OCI-LY7 (cell line): ENCODE results near the gene UBE4B. TPM values are rescaled to one million over a fixed set of nuclear protein-coding genes. Genes with fewer than 3 reads are reported as not detected.
"Not testable (repeated sequence)": the region's sequence is repeated elsewhere in the genome, so short reads cannot be mapped to it uniquely, and the experiment has no call there.

Source experiments
- BruUV-seq: library from RNA; stranded (reverse); fragments of 400-500 nt; replicated peaks from 2 replicates; lab custom pipeline; 2021; lab: Mats Ljungman, UMichigan
- CTCF ChIA-PET: fragments of 300-600 bp; sonication (Branson Sonifier 250); formaldehyde crosslinking; loops from one replicate; lab custom pipeline; 2022; ENCODE audit warnings: antibody characterized with exemption; ENCODE audit not compliant: unreplicated experiment; lab: Charles Lee
- POLR2A ChIA-PET: fragments of 300-600 bp; sonication (Branson Sonifier 250); formaldehyde crosslinking; loops from one replicate; lab custom pipeline; 2022; ENCODE audit warnings: antibody characterized with exemption; lab: Charles Lee
- DNase-seq: peaks from one replicate; pipeline ENCODE4 v3.0.0-alpha.2; 2015; ENCODE audit warnings: low spot score
- H2AFZ ChIP-seq: fragments of 200-600 bp; sonication (generic), shearing (Covaris generic); 2 replicates; pipeline ENCODE4 v1.6.1; 2014; ENCODE audit warnings: mild to moderate bottlenecking, antibody characterized with exemption, low read length, moderate library complexity
- H3K27ac ChIP-seq: fragments of 200-600 bp; sonication (generic); 2 replicates; pipeline ENCODE4 v1.5.1; 2014; ENCODE audit warnings: mixed run types, low read depth, mild to moderate bottlenecking, moderate library complexity, low read length, inconsistent platforms; ENCODE audit not compliant: poor library complexity, severe bottlenecking
- H3K36me3 ChIP-seq: fragments of 200-600 bp; sonication (generic); 2 replicates; pipeline ENCODE4 v1.6.1; 2014; ENCODE audit warnings: mild to moderate bottlenecking, antibody characterized with exemption, low read length, moderate library complexity, mixed read lengths; ENCODE audit not compliant: insufficient read depth
- H3K4me1 ChIP-seq: fragments of 200-600 bp; sonication (generic); 2 replicates; pipeline ENCODE4 v1.5.1; 2014; ENCODE audit warnings: mild to moderate bottlenecking, low read length; ENCODE audit not compliant: insufficient read depth, poor library complexity, severe bottlenecking
- H3K4me2 ChIP-seq: fragments of 200-600 bp; sonication (generic); 2 replicates; pipeline ENCODE4 v1.6.1; 2014; ENCODE audit warnings: mild to moderate bottlenecking, low read length
- H3K4me3 ChIP-seq: fragments of 200-600 bp; sonication (generic); 2 replicates; pipeline ENCODE4 v1.5.1; 2014; ENCODE audit warnings: mild to moderate bottlenecking, low read depth, low read length; ENCODE audit not compliant: poor library complexity, severe bottlenecking
- H3K79me2 ChIP-seq: fragments of 200-600 bp; sonication (generic); 2 replicates; pipeline ENCODE4 v1.6.1; 2016; ENCODE audit warnings: low read depth, mild to moderate bottlenecking, low read length, moderate library complexity, mixed read lengths; ENCODE audit not compliant: insufficient read depth
- H3K9me2 ChIP-seq: fragments of 200-600 bp; sonication (generic); 2 replicates; pipeline ENCODE4 v1.6.1; 2016; ENCODE audit warnings: mild to moderate bottlenecking, low read length, mixed read lengths; ENCODE audit not compliant: insufficient read depth
- H3K9me3 ChIP-seq: fragments of 200-600 bp; sonication (generic); 2 replicates; pipeline ENCODE4 v1.6.1; 2014; ENCODE audit warnings: mild to moderate bottlenecking, mixed run types, low read length, mixed read lengths
- H4K20me1 ChIP-seq: fragments of 200-600 bp; sonication (generic); 2 replicates; pipeline ENCODE4 v1.6.1; 2014; ENCODE audit warnings: mild to moderate bottlenecking, antibody characterized with exemption, low read length, moderate library complexity, mixed read lengths; ENCODE audit not compliant: insufficient read depth
- CTCF ChIP-seq: fragments of 200-600 bp; sonication (generic); conservative IDR thresholded peaks from 2 replicates; pipeline ENCODE4 v1.5.1; 2014; ENCODE audit warnings: mild to moderate bottlenecking, antibody characterized with exemption, low read length, moderate library complexity, mixed read lengths
- EZH2phosphoT487 ChIP-seq: fragments of 200-600 bp; sonication (generic); IDR thresholded peaks from 2 replicates; pipeline ENCODE4 v1.6.1; 2018; ENCODE audit warnings: low read depth, borderline replicate concordance, mild to moderate bottlenecking, mixed run types, antibody characterized with exemption, low read length, moderate library complexity, mixed read lengths
- intact Hi-C: fragments of 100-400 bp; cut with micrococcal nuclease; formaldehyde crosslinking; loops from one replicate; pipeline ENCODE4 v1.10.0; 2022; ENCODE audit not compliant: unreplicated experiment
- total RNA-seq, 2 experiments: library from RNA; depleted of rRNA in 1 of 2; stranded (reverse); fragments of >200 nt in 1 of 2; shearing (Covaris generic) in 1 of 2; gene quantifications; 2 replicates each; pipeline ENCODE4 v1.2.3, GENCODE V29; 2014 to 2022

The UBE4B gene
- total RNA-seq, 2 experiments from 2014 or later, result 21.5 to 40.7 TPM

- POLR2A ChIA-PET, BruUV-seq: not testable (repeated sequence)
Measured at GRCh38 chr1:10021992-10022391, 10.8 kb upstream of the UBE4B start.

GRCh38 chr1:10022656-10023055 is 10.1 kb upstream of the UBE4B start:
- H3K4me2 ChIP-seq, result no peak overlapping the region
- no TSS peak for BruUV-seq
- no peaks in the 10 kb centered on the region for H3K4me1 ChIP-seq
- no peak for TF ChIP-seq EZH2phosphoT487
- TF ChIP-seq CTCF, result no peak
- ChIA-PET CTCF (no interaction called here), POLR2A (no interaction called here)
- no peaks in the 10 kb centered on the region for H3K9me3 ChIP-seq
- H3K79me2 ChIP-seq, result no peaks in the 10 kb centered on the region
- no peak overlapping the region for H3K4me3 ChIP-seq
- intact Hi-C loops, result no loop called here
- H3K9me2 ChIP-seq, result no peaks in the 10 kb centered on the region
- H4K20me1 ChIP-seq, result no peaks in the 10 kb centered on the region
- no peak overlapping the region for H3K27ac ChIP-seq
- no peak for DNase-seq
- H2AFZ ChIP-seq, result no peak overlapping the region
- H3K36me3 ChIP-seq, result no peaks in the 10 kb centered on the region

More at GRCh38 chr1:10021992-10022391, 10.8 kb upstream of the UBE4B start:
- H3K4me3 ChIP-seq, H3K4me2 ChIP-seq, H3K4me1 ChIP-seq, intact Hi-C loops, CTCF ChIA-PET, H3K9me3 ChIP-seq, H3K36me3 ChIP-seq, H2AFZ ChIP-seq, H3K9me2 ChIP-seq, H3K79me2 ChIP-seq, H3K27ac ChIP-seq, DNase-seq, H4K20me1 ChIP-seq: not testable (repeated sequence)

- Histone ChIP-seq H2AFZ (no peak overlapping the region), H4K20me1 (no peaks in the 10 kb centered on the region), H3K9me3 (no peaks in the 10 kb centered on the region), H3K9me2 (no peaks in the 10 kb centered on the region), H3K4me1 (no peaks in the 10 kb centered on the region), H3K79me2 (no peaks in the 10 kb centered on the region), H3K4me3 (no peak overlapping the region), H3K36me3 (no peaks in the 10 kb centered on the region), H3K4me2 (no peak overlapping the region), H3K27ac (no peak overlapping the region)
- ChIA-PET POLR2A (no interaction called here), CTCF (no interaction called here)
- no peak for TF ChIP-seq CTCF
- TF ChIP-seq EZH2phosphoT487, result no peak
- DNase-seq, result no peak
- intact Hi-C loops, result no loop called here
- BruUV-seq, result no TSS peak
Measured at GRCh38 chr1:10025354-10025753, 7.4 kb upstream of the UBE4B start.
